Osteoblast (primary cell): ENCODE data around the gene CYTH4. TPM values are rescaled to one million over a fixed set of nuclear protein-coding genes. Genes with fewer than 3 reads are reported as not detected.

ENCODE experiments used
- DNase-seq: peaks from one replicate; pipeline ENCODE4 v3.0.0; 2011; ENCODE audit warnings: low spot score, mixed read lengths; ENCODE audit not compliant: insufficient read length; ENCODE audit errors: missing footprints
- H2AFZ ChIP-seq: 2 replicates; pipeline ENCODE4 v1.6.0; 2011; ENCODE audit warnings: mild to moderate bottlenecking, low read length
- H3K27ac ChIP-seq: 2 replicates; pipeline ENCODE4 v1.5.1; 2011; ENCODE audit warnings: mild to moderate bottlenecking, low read depth, low read length, moderate library complexity
- H3K27me3 ChIP-seq: 2 replicates; pipeline ENCODE4 v1.6.0; 2012; ENCODE audit warnings: mild to moderate bottlenecking, control low read depth, inconsistent platforms, low read length, moderate library complexity; ENCODE audit not compliant: insufficient read depth
- H3K36me3 ChIP-seq: 2 replicates; pipeline ENCODE4 v1.5.1; 2011; ENCODE audit warnings: mild to moderate bottlenecking, low read length, control low read depth, moderate library complexity; ENCODE audit not compliant: insufficient read depth
- H3K4me1 ChIP-seq: 2 replicates; pipeline ENCODE4 v1.5.1; 2011; ENCODE audit warnings: mild to moderate bottlenecking, low read length, control low read depth, moderate library complexity; ENCODE audit not compliant: insufficient read depth
- H3K4me2 ChIP-seq: 2 replicates; pipeline ENCODE4 v1.6.0; 2011; ENCODE audit warnings: mild to moderate bottlenecking, low read length; ENCODE audit not compliant: insufficient read depth
- H3K4me3 ChIP-seq: fragments of 200-600 bp; sonication (generic); 3 replicates; pipeline ENCODE4 v1.5.1; 2012; ENCODE audit warnings: mild to moderate bottlenecking, low read length, inconsistent platforms; ENCODE audit not compliant: insufficient read depth
- H3K79me2 ChIP-seq: 2 replicates; pipeline ENCODE4 v1.6.0; 2012; ENCODE audit warnings: mild to moderate bottlenecking, low read length, control low read depth, inconsistent platforms; ENCODE audit not compliant: insufficient read depth
- H3K9me3 ChIP-seq: 2 replicates; pipeline ENCODE4 v1.5.1; 2011; ENCODE audit warnings: low read depth, low read length, control low read depth
- H4K20me1 ChIP-seq: 2 replicates; pipeline ENCODE4 v1.6.0; 2012; ENCODE audit warnings: mild to moderate bottlenecking, low read length, control low read depth; ENCODE audit not compliant: insufficient read depth
- total RNA-seq: library from RNA; depleted of rRNA; stranded (reverse); fragments of >200 nt; gene quantifications from 2 replicates; pipeline ENCODE4 v1.2.3, GENCODE V29; 2012
- TF ChIP-seq, protein P1 (sequence below): IDR thresholded peaks from 2 replicates; pipeline ENCODE4 v1.5.1; 2011; ENCODE audit warnings: mild to moderate bottlenecking, low read depth, low read length, moderate library complexity; ENCODE audit errors: extremely low read depth

CYTH4 gene
- total RNA-seq, 1 donor: 0.72 TPM

DNA sequence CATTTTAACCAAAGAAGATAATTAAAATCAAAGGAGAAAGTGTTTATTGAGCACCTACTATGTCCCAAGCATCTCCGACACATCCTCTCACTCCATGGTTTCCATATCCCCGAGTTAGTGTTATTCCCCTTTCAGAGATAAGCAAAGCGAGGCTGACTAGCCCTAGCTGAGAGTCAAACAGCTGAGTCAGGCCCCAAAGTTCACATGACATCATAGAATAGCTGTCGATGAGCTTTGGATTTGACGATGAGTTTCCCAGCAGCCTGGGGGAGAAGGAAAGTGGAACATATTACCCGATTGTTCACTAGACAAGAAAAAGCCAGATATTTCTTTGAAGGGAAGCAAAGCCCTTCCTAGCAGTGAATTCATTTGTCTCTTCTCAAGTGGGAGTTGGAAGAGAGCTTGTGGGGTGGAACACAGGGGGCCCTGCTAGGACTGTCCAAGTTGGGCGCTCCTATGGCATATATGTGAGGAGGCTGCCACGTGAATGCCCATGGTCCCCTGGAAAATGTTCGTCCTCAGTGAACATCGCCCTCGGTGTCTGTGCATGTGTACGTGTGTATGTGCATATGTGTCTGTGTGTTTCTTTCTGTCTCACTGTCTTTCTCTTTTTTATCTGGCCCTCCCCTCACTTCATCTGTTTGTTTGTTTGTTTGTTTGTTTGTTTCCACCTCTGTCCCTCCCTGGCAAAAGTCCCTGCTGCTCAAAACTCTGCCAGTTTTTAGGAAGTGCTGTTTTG, 493 bp upstream of the CYTH4 start:
- H3K36me3 ChIP-seq: no peaks in the 10 kb centered on the region
- no peak overlapping the region for H2AFZ ChIP-seq
- no peak overlapping the region for H3K27ac ChIP-seq
- peaks cover 6% of the 10 kb centered on the region for H3K27me3 ChIP-seq
- TF ChIP-seq, protein P1, sequence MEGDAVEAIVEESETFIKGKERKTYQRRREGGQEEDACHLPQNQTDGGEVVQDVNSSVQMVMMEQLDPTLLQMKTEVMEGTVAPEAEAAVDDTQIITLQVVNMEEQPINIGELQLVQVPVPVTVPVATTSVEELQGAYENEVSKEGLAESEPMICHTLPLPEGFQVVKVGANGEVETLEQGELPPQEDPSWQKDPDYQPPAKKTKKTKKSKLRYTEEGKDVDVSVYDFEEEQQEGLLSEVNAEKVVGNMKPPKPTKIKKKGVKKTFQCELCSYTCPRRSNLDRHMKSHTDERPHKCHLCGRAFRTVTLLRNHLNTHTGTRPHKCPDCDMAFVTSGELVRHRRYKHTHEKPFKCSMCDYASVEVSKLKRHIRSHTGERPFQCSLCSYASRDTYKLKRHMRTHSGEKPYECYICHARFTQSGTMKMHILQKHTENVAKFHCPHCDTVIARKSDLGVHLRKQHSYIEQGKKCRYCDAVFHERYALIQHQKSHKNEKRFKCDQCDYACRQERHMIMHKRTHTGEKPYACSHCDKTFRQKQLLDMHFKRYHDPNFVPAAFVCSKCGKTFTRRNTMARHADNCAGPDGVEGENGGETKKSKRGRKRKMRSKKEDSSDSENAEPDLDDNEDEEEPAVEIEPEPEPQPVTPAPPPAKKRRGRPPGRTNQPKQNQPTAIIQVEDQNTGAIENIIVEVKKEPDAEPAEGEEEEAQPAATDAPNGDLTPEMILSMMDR: no peak
- no peaks in the 10 kb centered on the region for H4K20me1 ChIP-seq
- no peak overlapping the region for H3K4me3 ChIP-seq
- no peaks in the 10 kb centered on the region for H3K4me1 ChIP-seq
- peak; percentile 87 for DNase-seq
- peak overlapping the region; percentile 3 for H3K4me2 ChIP-seq
- H3K79me2 ChIP-seq: no peaks in the 10 kb centered on the region
- no peaks in the 10 kb centered on the region for H3K9me3 ChIP-seq

DNA sequence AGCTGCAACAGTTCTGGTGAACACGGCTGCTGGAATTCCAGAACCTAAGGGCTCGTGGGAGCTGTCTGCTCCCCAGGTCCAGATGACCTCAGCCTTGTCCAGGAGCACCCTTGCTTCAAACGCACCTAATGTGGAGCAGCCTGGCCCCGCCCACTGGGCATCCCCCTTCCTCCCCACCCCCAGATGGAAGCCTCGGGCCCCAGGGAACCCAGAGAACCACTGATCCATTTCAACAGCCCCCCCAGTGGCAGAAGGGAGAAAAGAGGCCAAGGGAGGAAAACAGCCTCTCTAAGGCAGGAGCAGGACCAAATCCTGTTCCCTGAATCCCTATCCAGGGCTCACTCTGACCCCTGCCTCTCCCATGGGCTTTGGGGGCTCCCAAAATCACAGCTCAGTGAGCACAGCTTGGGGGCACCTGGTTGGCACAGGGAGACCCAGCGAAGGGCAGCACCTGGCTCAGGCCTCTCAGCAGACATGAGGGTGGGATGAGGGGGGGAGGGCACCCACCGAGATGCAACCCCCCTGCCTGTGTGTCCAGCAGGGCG, 1.2 kb downstream of the CYTH4 start:
- no peaks in the 10 kb centered on the region for H3K9me3 ChIP-seq
- H3K4me3 ChIP-seq: no peak overlapping the region
- TF ChIP-seq, protein P1: no peak
- no peaks in the 10 kb centered on the region for H3K4me1 ChIP-seq
- no peak overlapping the region for H2AFZ ChIP-seq
- no peaks in the 10 kb centered on the region for H4K20me1 ChIP-seq
- no peaks in the 10 kb centered on the region for H3K79me2 ChIP-seq
- H3K27me3 ChIP-seq: peaks cover 6% of the 10 kb centered on the region
- DNase-seq: peak; percentile 75
- no peaks in the 10 kb centered on the region for H3K36me3 ChIP-seq
- H3K27ac ChIP-seq: no peak overlapping the region
- no peak overlapping the region for H3K4me2 ChIP-seq

- no peaks in the 10 kb centered on the region for H4K20me1 ChIP-seq
- H3K4me2 ChIP-seq: no peak overlapping the region
- no peak overlapping the region for H2AFZ ChIP-seq
- no peaks in the 10 kb centered on the region for H3K9me3 ChIP-seq
- TF ChIP-seq, protein P1: no peak
- no peak overlapping the region for H3K4me3 ChIP-seq
- no peaks in the 10 kb centered on the region for H3K4me1 ChIP-seq
- peak; percentile 70 for DNase-seq
- H3K36me3 ChIP-seq: no peaks in the 10 kb centered on the region
- H3K27ac ChIP-seq: no peak overlapping the region
- peaks cover 6% of the 10 kb centered on the region for H3K27me3 ChIP-seq
- no peaks in the 10 kb centered on the region for H3K79me2 ChIP-seq
Measured at GRCh38 chr22:37284126-37284804, 2.0 kb downstream of the CYTH4 start.

DNA sequence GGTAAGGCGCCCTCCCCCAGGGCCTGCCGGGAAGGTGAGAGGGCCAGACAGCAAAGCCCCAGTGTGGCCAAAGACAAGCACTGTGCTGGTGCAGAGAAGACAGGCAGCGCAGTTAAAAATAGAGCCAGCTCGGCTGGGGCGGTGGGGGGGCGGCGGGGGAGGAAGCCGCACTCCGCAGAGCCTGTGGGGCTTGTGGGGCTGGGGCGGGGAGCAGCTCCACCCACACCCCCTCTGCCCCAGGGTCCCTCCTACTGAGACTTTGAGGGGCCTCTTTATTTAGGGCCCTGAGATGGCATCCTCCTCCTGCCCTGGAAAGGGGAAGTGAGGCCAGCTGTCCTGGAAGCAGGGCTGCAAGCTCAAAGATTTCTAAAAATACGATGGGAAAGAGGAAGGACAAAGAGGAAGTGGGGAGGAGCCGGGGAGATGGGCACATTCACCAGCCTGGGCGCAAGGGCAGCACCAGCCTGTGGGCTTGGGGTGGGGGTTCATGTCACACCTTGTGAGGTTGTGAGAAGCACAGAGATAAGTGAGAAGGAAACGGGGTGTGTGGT, 2.6 kb downstream of the CYTH4 start:
- Histone ChIP-seq H3K27ac (no peak overlapping the region), H3K79me2 (no peaks in the 10 kb centered on the region), H3K4me2 (no peak overlapping the region), H3K4me1 (no peaks in the 10 kb centered on the region), H2AFZ (no peak overlapping the region), H3K4me3 (no peak overlapping the region), H3K36me3 (no peaks in the 10 kb centered on the region), H3K9me3 (no peaks in the 10 kb centered on the region), H4K20me1 (no peaks in the 10 kb centered on the region), H3K27me3 (peaks cover 6% of the 10 kb centered on the region)
- TF ChIP-seq, protein P1: no peak
- peak; percentile 75 for DNase-seq
